Myocyte (in vitro differentiated cells): Measurements from ENCODE around the gene CLEC18A. TPM values are rescaled to one million over a fixed set of nuclear protein-coding genes. Genes with fewer than 3 reads are reported as not detected.
A peak's percentile ranks its signal among the peaks of the same experiment; 100 is the strongest.

Experiments used
- microRNA counts: library from miRNA; unstranded; fragments of <30 nt; microRNA quantifications from one replicate; lab custom pipeline; 2016
- microRNA-seq: library from miRNA; unstranded; fragments of <30 nt; microRNA quantifications from one replicate; pipeline ENCODE4, GENCODE V29; 2016
- total RNA-seq: library from RNA; depleted of rRNA; stranded (reverse); fragments of >200 nt; gene quantifications from 2 replicates; pipeline ENCODE4 v1.2.3, GENCODE V29; 2014

CLEC18A gene
- total RNA-seq, 1 donor from 2014 or later, result 0.48 TPM

MicroRNAs encoded within 50 kb of the gene (microRNA counts, 767-probe panel; counts per million panel counts)
- microRNA hsa-miR-140-3p (lab: Ali Mortazavi, UCI) (not detected), microRNA hsa-miR-140-5p (lab: Ali Mortazavi, UCI) (6,046 counts per million, percentile 7 among the panel's probes with 10 or more counts)

Small RNA genes within 50 kb of the gene (microRNA-seq; reads per million reads assigned to microRNA genes)
- gene MIR140, result 1,575 reads per million, percentile 85 among the genes with 10 or more reads in this experiment

Other genes starting within 250 kb of the CLEC18A start
- 257 and 375 TPM in 2 replicates for gene NQO1, start 224.8 kb upstream of the CLEC18A start, total RNA-seq
- 17.5 and 20.1 TPM in 2 replicates for gene NOB1, start 196.4 kb upstream of the CLEC18A start, total RNA-seq
- 13.1 and 19.2 TPM in 2 replicates for gene WWP2, start 189.0 kb upstream of the CLEC18A start, total RNA-seq
- gene PDPR, start 163.0 kb downstream of the CLEC18A start, total RNA-seq, result 13.6 and 15.6 TPM in 2 replicates
- gene CLEC18C, start 222.5 kb downstream of the CLEC18A start, total RNA-seq, result 0.16 and 0.43 TPM in 2 replicates